HG03521 (cell line): ENCODE data around the gene ADIPOR2.

Source experiments
- ATAC-seq: cut with Tn5 transposase; IDR thresholded peaks from one replicate; pipeline ENCODE4 v1.9.1; 2021; ENCODE audit warnings: mild to moderate bottlenecking, moderate library complexity; ENCODE audit not compliant: unreplicated experiment

Gene ADIPOR2, protein sequence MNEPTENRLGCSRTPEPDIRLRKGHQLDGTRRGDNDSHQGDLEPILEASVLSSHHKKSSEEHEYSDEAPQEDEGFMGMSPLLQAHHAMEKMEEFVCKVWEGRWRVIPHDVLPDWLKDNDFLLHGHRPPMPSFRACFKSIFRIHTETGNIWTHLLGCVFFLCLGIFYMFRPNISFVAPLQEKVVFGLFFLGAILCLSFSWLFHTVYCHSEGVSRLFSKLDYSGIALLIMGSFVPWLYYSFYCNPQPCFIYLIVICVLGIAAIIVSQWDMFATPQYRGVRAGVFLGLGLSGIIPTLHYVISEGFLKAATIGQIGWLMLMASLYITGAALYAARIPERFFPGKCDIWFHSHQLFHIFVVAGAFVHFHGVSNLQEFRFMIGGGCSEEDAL

DNA sequence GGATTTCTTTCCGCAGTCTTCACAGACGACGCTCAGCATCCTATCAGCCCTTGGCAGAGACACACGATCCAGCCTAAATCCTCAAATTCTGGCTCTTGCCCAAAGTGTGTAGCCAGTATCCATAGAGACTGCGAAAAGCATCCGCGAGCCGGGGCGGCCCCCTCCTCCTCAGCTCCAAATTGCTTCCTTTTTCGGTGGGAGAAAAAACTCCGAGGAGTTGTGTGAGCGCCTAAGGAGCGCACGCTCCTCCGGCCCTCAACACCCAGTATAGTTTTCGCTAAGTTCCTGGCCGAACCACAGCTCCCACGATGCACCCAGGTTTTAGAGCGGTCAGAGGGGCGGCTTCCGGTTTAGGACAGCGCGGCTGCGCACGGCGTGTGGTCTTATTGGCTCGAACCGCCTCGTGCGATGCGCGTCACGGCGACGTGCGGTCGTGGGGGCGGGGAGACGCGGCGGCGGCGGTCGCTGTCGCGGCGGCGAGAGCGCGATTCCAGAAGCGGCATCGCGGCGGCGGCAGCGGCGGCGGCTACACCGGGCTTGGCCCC lies at the start of gene ADIPOR2:
Gene ADIPOR2 (plus strand): TSS at position 493 of the 545 bp plus-strand sequence. CDS start 63,274 bp downstream, outside the sequence.
- peak; percentile 91 for ATAC-seq

DNA sequence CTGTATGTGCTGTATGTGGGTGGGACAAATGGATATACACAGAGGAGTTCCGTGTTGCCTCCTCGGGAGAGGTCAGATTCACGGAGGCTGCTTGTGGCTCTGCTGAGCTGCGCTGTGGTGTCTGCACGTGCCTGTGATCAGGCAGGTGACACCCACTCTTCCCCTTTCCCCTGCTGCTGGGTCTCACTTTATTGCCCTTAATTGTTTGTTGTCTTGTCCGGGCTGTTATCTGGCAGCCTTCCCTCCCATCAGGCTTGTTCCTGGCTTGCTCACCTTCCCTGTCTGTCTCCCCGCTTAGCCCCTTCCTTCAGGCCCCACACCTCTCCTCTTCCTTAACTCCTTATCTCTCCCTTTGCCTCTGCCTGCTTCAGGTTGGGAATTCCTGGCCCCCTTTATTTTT lies 48.4 kb upstream of the ADIPOR2 start:
- ATAC-seq: no peak

DNA sequence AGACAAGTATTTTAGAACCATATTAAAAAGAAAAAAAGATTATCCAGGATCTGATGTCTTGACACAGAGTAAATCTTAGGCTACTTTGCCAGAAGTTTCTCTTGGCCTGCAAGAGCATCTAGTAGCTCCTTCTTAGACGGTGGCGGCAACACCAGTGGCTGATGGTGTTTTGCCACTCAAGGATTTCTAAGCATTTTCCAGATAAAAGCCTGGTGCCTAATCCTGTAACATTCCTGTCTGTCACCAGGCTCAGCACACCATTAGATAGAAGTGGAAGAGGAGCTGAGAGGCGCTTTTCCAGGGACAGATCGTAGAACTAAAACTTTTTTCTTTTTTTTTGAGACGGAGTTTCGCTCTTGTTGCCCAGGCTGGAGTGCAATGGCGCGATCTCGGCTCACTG lies 47.8 kb upstream of the ADIPOR2 start:
- no peak for ATAC-seq

DNA sequence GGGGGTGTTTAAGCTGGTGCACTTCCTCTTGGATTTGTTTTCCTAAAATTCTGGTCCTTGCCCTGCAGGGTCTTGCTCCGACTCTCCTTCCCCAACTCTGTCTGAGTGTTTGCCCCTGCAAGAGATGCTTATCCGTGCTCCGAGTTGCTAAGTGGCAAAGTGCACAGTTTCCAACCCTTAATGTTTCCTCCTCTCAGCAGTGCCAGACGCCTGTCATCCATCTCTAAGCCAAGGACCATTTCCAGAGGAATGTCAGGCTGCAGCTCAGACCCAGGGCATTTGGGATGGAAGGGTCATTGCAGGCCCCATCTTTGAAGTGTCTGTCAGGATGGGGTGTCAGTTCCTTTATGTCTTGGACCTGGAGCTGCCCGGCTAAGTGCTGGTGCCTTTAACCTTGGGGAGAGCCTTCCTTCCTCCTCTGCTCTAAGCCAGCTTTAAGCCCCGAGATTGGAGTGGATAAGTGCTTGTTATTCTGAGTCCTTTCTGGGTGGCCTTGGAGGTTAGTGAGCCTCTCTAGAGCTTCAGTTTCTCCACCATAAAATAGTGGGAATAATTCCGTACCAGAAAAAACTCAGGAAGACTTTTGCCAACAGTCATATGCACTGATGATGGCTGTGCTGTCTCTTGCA lies 46.9 kb upstream of the ADIPOR2 start:
- ATAC-seq: no peak

DNA sequence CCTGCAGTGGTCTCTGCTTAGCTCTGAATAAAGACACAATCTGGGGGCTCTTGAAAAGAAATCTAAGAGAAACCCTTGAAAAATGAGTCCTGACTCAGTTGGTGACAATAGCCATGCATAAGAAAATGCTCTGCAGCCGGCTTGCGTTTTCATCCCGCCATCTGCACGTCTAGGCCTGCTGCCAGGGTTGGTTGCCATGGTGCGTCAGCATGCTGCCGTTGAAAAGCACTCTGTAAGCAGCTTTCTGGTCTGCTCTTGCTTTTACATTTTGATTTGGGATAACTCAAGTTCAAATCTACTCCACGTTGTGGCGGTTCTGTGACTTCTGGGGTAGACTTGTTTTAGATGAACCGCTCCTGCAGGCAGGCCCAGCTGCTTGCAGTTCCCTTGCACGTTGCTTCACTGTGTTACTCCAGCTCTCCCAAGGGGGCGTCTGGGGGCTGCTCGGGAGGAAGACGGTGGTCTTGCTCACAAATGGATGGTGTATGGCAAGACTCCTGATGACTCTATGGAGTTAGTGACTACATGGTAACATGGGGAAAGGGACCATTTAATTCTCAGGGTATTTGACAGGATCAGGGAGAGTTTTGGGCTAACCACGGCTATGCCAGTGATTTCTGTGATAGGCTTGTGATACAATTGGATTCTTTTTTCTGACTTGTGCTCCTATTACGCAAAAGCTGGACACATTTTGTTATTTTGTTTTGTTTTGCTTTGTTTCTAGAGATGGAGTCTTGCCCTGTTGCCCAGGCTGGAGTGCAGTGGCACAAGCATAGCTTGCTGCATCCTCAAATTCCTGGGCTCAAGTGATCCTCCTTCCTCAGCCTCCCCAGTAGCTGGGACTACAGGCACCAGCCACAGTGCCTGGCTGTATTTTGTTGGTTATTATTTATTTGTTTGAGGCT lies 46.1 kb upstream of the ADIPOR2 start:
- ATAC-seq: no peak

DNA sequence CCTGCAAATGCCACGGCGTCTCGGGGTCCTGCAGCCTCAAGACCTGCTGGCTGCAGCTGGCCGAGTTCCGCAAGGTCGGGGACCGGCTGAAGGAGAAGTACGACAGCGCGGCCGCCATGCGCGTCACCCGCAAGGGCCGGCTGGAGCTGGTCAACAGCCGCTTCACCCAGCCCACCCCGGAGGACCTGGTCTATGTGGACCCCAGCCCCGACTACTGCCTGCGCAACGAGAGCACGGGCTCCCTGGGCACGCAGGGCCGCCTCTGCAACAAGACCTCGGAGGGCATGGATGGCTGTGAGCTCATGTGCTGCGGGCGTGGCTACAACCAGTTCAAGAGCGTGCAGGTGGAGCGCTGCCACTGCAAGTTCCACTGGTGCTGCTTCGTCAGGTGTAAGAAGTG lies 45.1 kb upstream of the ADIPOR2 start:
- no peak for ATAC-seq

DNA sequence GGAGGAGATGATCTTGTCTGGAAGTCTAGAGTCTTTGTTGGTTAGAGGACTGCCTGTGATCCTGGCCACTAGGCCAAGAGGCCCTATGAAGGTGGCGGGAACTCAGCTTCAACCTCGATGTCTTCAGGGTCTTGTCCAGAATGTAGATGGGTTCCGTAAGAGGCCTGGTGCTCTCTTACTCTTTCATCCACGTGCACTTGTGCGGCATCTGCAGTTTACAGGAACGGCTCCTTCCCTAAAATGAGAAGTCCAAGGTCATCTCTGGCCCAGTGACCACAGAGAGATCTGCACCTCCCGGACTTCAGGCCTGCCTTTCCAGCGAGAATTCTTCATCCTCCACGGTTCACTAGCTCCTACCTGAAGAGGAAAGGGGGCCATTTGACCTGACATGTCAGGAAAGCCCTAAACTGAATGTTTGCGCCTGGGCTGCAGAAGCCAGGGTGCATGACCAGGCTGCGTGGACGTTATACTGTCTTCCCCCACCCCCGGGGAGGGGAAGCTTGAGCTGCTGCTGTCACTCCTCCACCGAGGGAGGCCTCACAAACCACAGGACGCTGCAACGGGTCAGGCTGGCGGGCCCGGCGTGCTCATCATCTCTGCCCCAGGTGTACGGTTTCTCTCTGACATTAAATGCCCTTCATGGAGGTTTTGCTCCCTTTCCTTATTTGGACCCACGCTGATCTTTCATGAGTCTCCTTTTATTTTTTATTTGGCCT lies 44.1 kb upstream of the ADIPOR2 start:
- ATAC-seq: no peak

DNA sequence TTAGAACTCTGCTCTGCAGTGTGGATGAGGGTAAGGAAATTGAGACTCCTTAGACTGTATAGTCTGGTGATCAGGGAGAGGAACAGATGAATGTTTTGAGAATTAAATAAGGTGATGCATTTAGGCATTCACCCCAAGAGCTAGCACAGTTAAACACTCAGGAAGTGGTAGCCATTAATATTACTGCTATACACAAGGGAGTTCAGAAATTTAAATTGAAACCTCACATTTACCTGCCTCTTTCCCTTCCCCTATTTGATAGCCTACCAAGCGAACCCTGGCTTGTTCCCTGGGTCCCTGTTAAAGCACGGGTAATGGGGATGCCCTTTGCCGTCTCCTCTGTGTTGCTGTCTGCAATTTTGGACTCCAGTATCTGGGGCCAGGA lies 43.6 kb upstream of the ADIPOR2 start:
- ATAC-seq: no peak

DNA sequence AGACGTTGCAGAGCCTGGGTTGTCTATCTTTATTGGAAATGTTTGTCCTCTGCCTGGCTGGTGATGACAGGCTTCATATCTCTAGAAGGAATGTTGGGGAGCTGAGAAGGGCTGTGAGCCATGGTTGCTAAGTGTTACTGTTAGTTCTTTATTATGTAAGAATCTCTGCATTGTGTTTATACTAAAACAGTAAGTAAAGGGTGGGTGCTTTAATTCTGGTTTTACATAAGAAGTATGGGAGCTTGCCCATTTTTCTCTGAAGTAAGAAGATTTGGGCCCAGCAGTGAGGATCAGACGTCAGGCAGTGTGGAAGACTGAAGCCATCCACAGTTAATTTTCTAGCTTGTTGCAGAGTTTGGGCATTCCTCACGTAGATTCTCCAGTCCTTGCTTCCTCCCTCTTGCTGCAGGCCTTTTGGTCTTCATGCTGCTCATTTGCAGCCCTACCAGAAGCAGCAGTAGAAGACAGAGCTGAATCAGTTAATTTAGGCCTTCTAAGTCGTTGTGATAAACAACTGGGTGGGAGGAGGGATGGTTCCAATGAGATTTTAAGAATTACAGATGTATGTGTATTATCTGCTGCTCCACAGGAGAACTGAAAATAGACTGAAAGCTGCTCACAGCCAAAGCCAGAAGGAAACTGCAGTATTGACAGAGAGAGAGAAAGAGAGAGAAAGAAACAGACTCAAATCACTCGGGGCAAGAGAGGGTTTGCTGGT lies 40.5 kb upstream of the ADIPOR2 start:
- no peak for ATAC-seq

DNA sequence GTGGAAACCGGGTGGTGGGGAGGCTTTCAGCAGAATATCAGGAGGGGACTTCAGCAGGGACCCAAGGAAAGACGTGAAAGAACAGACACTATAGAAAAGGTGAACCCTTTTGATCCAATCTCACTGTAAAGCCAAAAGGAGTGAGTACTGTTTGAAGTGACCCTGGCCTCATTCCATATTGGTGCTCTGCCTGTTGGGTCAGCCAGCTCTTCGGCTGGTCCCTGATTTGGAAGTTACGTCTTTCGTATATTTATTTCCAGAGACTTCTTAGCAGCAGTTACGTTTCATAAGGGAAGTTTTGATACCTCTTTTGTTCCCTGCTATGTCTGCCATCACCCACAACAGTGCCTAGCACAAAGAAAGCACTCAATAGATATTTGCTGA lies 39.9 kb upstream of the ADIPOR2 start:
- no peak for ATAC-seq

DNA sequence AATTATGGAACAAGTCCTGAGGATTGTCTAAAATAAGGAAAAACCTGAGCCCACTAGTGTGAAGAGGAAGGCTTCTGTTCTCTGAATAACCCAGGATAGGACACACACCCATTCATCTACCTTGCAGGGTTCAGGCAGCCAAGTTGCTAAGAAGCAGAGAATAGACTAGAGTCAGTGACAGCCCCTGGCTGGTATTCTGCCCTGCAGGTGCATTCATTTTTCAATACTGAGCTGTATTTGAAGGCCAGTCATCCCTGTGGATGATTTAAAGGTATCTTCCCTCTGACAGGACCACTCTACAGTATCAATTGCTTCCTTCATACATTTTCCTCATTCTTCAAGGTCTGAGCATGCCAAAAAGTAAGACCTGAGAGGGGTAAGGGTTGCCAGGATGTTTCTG lies 38.9 kb upstream of the ADIPOR2 start:
- no peak for ATAC-seq

DNA sequence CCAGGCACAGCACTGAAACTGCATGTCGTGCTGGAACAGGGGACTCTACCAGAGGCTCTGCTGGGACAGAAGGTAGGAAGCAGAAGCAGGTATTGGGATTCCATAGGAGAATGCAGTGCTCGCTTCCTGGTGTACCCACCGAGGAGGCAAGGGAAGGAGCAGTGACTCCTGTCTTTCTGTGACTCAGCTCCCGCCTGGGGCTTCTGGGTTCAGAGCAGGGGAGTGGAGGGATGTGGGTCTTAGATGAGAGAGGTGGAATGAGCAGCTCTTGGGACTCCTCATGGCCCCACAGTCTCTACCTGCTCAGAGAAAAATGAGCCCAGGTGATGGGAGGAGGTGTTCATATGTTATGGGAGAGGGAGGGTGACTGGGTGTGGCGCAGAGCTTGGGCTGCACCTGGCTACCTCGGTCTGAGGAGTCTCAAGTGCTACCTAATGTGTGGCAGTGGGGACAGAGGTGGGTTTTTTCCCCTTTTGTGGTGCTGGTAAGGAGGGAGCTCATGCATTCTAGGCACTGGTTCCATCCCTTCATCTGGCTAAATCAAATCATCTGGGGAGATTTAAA lies 35.6 kb upstream of the ADIPOR2 start:
- no peak for ATAC-seq

DNA sequence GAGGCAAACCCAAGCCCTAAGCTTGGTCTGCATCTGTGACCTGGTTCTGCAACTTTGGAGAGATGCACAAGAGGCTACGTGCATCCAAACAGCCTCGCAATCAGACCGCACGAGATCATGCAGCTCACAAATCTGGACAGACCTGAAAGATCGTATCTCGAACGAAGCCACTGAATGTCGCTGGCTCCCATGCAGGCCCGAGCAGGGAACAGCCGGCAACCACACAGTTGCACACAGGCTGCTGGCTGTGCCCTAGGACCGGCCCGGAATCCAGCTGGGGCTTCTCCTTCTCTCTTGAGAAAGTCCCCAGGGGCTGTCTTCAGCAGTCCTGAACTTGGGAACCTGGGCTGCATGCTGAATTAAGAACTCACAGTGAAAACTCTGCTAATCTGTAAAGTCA lies 34.0 kb upstream of the ADIPOR2 start:
- ATAC-seq: no peak

DNA sequence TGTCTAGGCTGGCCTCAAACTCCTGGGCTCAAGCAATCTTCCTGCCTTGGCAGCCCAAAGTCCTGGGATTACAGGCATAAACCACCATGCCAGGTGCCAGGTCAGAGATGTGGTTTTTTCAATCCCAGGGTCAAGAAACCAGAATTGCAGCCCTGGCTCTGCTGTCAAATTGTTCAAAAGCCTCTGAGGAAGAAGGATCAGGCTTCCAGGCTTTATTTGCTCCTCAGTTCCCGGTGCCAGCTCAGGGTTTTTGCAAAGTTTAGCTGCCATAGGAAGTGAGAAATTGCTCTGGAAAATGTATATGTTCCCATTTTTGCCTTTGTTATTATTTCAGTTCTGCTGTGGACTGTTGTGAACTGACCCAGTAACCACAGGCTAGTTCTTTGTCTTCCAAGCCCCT lies 33.2 kb upstream of the ADIPOR2 start:
- no peak for ATAC-seq

DNA sequence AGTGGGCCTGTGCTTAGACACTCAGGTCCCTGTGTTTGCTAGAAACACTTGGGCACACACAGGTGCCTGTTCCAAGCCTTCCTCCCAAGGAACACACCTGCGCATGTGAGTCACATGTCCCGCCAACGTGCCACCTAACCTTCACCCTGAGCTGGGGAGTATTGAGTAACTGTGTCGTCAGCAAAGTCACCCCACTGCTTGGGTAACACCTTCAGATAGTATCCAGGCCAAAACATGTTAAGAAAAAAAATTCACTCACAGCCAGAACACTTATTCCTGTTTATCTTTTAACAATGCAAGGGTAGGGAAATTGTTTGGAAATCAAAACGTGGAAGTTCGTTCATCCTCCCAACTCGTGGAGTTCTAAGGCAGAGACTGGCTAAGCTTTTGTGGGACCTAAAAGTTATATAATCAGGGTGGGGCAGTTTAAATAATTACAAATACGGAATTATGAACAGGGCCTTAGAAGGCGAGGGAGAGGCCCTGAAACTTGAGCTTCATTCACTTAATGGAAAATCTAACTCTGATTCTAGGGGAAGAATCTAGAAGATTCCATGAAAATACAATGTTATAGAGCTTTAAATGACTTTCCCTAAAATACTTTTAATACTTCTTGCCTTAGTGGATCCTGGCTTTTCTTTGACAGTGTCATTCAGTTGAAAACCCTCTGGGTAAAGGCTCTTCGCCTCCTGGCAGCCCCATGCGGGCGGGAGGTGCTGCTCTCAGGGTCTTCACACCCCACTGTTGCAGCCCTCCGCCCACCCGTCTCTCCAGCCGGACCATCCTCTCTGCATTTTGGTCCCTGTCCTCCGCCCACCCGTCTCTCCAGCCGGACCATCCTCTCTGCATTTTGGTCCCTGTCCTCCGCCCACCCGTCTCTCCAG lies 30.3 kb upstream of the ADIPOR2 start:
- no peak for ATAC-seq

DNA sequence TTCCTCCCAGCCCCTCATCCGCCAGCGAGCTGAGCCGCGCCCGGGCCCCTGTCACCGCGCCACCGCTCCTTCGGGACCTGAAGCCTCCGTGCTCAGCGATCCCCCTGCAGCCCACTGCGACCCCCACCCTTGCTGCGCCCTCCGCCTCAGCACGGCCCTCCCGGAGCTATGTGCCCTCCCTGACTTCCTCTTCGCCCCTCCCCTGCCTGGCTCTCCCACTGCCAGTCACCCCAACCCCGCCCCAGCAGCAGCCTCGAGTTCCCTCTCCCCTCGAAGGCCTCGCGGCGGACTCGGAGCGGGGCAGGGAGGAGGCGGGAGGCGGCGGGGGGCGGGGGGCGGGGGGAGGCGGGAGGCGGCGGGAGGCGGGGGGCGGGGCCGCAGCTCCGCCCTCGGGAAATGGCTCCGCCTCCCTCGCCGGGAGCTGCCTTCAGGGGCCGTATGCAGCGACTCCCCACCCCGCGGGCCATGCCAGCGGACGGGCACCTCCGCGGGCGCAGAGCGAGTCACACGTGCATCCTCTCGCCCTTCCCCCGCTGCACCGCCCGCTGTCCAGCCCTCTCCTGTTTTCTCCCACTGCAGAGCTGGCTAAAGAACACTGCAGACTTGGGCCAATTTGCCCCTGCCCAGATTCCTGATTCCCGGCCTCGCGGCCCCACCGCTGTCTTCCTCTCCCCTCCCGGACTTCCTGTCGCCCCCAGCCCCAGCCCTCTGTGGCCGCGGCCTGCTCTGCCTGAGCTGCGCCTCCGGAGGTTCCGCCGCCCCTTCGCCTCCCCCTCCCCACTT lies 29.1 kb upstream of the ADIPOR2 start:
- peak; percentile 62 for ATAC-seq

DNA sequence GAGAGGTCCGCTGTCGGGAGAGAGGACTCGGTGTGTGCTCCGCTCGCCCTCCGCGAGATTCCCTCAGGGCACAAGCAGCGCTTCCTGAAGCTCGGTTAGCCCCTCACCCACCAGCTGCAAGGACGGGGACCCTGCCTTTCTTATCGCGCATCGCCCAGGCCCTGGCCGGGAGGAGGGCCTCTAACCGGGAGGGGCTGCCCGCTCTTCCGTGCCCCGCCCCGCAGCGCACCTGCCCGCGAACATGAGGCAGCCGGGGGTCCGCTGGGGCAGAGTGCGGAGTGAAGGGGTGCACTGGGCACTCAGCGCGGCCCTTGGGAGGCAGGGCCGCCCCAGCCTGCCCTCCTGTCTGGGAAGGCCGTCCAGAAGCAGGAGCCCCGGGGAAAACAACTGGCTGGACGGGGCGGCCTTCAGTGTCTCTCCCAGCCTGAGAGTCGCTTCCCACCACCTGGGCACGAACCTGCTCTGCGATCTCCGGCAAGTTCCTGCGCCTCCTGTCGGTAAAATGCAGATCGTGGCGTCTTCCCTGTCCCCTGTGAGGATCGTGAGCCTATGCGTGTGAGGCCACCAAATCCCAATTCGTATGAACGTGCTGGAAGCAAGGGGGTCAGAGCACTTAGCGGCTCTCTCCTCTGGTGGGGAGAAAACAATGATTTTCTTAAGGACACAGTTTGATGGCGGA lies 28.0 kb upstream of the ADIPOR2 start:
- no peak for ATAC-seq
